Neural cell (in vitro differentiated cells): ENCODE data around the gene KRT86.

Source experiments
- EP300 ChIP-seq: fragments of 450-650 bp; conservative IDR thresholded peaks from 2 replicates; pipeline ENCODE4 v1.6.1; 2014; ENCODE audit warnings: antibody characterized with exemption, mild to moderate bottlenecking, moderate library complexity; ENCODE audit not compliant: poor library complexity, severe bottlenecking
- EZH2 ChIP-seq: fragments of 200-600, 300-800 bp; shearing (Covaris generic), sonication (generic); IDR thresholded peaks from 2 replicates; pipeline ENCODE4 v1.6.1; 2014; ENCODE audit warnings: antibody characterized with exemption, low read length, borderline replicate concordance, mild to moderate bottlenecking; ENCODE audit not compliant: insufficient read depth, poor library complexity, severe bottlenecking
- MXI1 ChIP-seq: fragments of 450-650 bp; conservative IDR thresholded peaks from 2 replicates; pipeline ENCODE4 v1.6.1; 2014; ENCODE audit warnings: antibody characterized with exemption, mild to moderate bottlenecking; ENCODE audit not compliant: poor library complexity, severe bottlenecking
- POLR2AphosphoS5 ChIP-seq: IDR thresholded peaks from 2 replicates; pipeline ENCODE4 v1.6.1; 2012
- RAD21 ChIP-seq: fragments of 450-650 bp; conservative IDR thresholded peaks from 2 replicates; pipeline ENCODE4 v1.6.1; 2014; ENCODE audit warnings: antibody characterized with exemption, mild to moderate bottlenecking, moderate library complexity
- REST ChIP-seq: IDR thresholded peaks from 2 replicates; pipeline ENCODE4 v1.6.1; 2012; ENCODE audit warnings: borderline replicate concordance
- SMC3 ChIP-seq: fragments of 450-650 bp; conservative IDR thresholded peaks from 2 replicates; pipeline ENCODE4 v1.6.1; 2014; ENCODE audit warnings: antibody characterized with exemption, mild to moderate bottlenecking, moderate library complexity; ENCODE audit not compliant: poor library complexity
- TAF1 ChIP-seq: IDR thresholded peaks from 2 replicates; pipeline ENCODE4 v1.6.1; 2012; ENCODE audit warnings: low read depth
- TF ChIP-seq, protein P1 (sequence below): fragments of 450-650 bp; IDR thresholded peaks from 2 replicates; pipeline ENCODE4 v1.5.1; 2014; ENCODE audit warnings: antibody characterized with exemption, mild to moderate bottlenecking, moderate library complexity; ENCODE audit not compliant: poor library complexity, severe bottlenecking

DNA sequence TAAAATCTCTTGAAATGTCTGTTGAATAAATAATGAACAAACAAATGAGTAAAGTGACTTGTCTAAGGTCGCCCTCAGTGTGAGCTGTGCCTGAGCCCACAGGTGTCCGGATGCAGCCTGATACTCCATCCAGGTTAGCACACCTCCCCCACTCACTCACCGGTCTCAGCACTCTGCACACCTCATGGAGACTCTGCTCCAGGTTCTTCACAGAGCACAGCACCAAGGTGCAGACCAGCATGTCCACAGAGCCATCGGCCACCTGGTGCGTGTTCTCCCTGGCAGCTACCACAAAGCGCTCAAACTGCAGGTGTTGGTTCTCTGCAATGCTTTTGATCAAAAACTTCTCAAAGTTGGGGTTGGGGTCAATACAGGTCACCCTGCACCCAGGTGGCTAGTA is 45.5 kb upstream of the KRT86 start:
- TF ChIP-seq, protein P1, sequence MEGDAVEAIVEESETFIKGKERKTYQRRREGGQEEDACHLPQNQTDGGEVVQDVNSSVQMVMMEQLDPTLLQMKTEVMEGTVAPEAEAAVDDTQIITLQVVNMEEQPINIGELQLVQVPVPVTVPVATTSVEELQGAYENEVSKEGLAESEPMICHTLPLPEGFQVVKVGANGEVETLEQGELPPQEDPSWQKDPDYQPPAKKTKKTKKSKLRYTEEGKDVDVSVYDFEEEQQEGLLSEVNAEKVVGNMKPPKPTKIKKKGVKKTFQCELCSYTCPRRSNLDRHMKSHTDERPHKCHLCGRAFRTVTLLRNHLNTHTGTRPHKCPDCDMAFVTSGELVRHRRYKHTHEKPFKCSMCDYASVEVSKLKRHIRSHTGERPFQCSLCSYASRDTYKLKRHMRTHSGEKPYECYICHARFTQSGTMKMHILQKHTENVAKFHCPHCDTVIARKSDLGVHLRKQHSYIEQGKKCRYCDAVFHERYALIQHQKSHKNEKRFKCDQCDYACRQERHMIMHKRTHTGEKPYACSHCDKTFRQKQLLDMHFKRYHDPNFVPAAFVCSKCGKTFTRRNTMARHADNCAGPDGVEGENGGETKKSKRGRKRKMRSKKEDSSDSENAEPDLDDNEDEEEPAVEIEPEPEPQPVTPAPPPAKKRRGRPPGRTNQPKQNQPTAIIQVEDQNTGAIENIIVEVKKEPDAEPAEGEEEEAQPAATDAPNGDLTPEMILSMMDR: no peak
- TF ChIP-seq POLR2AphosphoS5: no peak
- TF ChIP-seq REST: no peak
- TF ChIP-seq RAD21: no peak
- TF ChIP-seq EZH2: no peak
- no peak for TF ChIP-seq EP300
- TF ChIP-seq TAF1: no peak
- no peak for TF ChIP-seq SMC3
- no peak for TF ChIP-seq MXI1
